GM12873 (cell line): Measurements from ENCODE around the gene PHETA2.

Source experiments
- TF ChIP-seq, protein P1 (sequence below): IDR thresholded peaks from 2 replicates; pipeline ENCODE4 v1.5.1; 2012; ENCODE audit warnings: low read depth, mild to moderate bottlenecking, moderate library complexity, low read length, control low read depth; ENCODE audit not compliant: insufficient read depth; ENCODE audit errors: missing control alignments

The PHETA2 gene

DNA sequence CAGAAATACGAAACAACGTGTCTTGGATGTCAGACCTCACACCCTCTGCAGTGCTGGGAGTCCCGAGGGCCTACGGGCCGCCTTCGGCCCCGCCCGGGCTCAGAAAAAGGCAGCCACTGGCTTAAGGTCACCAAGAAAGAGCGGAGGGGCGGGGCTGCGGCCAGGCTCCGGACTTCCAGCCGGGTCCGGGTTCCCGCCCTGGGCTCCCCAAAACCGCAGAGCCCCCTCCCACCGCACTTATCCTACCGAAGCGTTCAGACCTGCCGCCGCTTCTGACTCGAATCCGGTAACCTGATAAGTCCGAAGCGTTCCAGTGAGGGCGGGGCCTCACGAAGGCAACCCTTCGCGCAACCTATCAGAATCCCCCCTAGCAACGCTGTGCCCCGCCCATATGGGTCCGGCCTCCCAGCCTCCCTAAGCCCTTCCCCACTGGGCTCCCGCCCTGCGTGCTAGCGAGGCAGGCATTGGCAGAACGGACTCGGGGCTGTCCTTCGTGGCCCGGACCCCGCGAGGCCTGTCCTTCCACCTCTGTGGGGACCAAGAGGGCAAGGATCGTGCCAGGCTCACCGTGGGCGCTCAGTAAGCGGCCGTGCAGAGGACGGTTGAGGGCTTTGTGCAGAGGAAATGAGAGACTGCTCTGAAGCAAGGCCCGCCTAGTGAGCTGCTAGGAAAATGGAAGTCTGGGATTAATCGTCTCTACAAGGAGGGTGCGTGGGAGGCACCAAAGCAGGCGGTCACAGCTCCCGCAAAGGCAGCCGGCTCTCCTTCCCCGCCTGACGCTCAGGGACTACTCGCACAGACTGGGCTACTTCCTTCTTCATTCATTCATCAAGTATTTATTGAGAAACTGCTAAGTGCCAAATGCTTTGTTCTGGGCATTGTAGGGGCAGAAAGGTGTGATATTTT is 3.3 kb upstream of the PHETA2 start, which contains the start of gene NAGA:
Gene NAGA (minus strand): TSS at position 296 of the 906 bp plus-strand sequence. CDS start 515 bp downstream, outside the sequence.
- TF ChIP-seq, protein P1, sequence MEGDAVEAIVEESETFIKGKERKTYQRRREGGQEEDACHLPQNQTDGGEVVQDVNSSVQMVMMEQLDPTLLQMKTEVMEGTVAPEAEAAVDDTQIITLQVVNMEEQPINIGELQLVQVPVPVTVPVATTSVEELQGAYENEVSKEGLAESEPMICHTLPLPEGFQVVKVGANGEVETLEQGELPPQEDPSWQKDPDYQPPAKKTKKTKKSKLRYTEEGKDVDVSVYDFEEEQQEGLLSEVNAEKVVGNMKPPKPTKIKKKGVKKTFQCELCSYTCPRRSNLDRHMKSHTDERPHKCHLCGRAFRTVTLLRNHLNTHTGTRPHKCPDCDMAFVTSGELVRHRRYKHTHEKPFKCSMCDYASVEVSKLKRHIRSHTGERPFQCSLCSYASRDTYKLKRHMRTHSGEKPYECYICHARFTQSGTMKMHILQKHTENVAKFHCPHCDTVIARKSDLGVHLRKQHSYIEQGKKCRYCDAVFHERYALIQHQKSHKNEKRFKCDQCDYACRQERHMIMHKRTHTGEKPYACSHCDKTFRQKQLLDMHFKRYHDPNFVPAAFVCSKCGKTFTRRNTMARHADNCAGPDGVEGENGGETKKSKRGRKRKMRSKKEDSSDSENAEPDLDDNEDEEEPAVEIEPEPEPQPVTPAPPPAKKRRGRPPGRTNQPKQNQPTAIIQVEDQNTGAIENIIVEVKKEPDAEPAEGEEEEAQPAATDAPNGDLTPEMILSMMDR = no peak

DNA sequence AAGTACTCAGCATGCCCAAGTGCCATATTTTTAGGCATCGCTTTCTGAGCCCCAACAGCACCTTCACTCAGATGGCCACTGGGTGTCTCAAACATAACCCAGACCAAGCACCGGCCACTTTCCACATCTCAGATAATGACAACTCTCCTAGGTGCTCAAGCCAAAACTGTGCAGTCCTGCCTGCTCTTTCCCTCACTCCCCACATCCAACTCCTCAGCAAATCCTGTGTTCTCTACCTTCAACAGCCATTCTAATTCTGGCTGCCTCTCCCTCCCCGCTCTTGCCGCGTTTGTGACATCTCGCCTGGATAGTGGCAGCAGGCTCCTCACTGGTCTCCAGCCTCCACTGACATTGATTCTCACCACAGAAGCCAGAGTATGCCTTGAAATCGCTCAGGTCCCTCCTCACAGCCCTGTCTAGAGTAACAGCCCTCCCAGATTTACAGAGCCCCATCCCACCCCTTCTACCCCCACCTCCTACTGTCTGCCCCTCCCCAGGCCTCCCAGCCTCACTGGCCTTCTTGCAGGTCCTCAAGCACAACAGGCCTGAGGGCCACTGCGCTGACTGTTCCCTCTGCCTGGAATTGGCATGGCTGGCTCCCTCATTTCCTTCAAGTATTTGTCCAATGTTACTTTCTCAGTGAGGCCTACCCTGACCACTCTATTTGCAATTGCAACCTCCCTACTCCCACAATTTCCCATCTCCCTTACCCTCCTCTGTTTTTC is 1.3 kb upstream of the PHETA2 start:
- TF ChIP-seq, protein P1 = peak; percentile 27

DNA sequence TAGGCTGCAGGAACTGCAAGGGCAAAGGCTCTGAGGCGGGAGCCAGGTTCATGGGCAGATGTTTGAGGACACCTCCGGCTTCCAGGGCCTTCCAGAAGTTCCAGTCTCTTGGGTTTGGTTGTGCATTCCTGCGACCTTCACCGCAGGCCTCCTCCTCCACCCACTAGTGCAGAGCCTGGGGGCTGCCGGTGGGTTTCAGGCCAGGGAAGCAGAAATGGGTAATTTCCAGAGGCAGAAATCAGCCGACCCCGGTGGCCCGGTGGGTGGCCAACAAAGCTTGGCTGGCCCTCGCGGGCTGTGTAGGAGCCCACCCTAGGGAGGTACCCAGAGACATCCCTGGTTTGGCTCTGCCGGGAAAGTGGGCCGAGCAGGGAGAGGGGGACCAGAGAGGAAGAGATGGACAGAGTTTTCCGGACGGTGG is 417 bp upstream of the PHETA2 start:
- TF ChIP-seq, protein P1 = no peak

DNA sequence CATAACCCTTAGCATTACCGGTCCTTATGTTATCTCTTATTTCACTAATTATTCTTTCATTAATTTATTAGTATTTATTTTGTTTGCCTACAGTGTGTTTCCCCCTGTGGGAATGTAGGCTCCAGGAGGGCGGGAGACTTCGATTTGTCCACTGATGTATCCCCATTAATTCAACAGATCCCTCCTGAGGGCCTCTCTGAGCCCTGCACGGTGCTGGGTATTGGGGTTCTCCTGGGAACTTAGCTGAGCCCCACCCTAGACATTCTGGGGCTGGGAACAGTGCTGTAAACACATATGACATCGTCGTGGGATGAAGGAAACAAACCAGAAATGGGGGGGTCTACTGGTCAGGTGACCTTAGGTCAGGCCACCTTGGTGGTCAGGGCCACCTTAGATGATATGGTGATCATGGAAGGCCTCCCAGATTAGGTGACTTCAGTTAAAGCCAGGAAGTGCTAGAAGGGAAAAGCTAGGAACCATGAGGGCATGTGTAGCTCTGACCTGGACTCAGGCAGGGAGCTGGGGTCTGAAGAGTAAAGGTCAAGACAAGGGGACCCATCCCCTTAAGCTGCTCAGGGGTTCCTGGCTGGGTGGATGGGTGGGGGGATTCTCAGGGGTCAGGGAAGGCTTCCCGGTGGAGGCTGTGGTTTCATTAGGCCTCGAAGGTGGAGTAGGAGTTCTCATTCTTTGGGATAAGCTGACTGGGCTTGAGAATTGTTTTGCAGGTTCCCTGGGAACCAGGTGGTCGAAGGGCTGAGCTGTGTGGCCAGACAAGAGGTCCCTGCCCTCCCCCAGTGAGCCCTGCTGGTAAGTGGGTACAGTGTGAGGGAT is 1.0 kb downstream of the PHETA2 start:
- TF ChIP-seq, protein P1 = no peak

DNA sequence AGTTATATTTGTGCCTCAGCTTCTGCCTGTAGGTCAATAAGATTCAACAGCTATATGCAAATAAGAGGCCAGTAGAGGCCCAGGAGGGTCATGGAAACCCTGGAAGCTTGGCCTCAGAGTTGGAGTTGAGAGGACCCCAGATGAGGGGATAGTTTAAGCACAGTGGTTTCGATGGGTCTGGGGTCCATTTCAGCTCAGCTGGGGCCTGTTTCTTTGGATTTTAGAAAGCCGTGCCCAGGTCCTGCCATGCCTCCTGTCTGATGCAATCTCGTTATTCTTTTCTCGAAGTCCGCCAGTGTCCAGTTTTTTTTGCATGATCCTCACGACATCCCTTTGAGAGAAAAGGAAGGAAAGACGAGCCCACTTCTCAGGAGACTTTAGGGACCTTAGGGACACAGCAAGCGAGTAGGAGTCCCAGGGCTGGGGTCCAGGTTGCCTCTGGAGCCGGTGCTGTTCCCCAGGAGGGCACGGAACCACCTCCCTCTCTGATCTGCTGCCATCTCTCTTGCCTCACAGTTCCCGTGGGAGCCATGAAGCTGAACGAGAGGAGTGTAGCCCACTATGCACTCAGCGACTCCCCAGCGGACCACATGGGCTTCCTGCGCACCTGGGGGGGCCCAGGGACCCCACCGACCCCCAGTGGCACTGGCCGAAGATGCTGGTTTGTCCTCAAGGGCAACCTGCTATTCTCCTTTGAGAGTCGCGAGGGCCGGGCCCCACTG is 2.9 kb downstream of the PHETA2 start:
- TF ChIP-seq, protein P1 = no peak

DNA sequence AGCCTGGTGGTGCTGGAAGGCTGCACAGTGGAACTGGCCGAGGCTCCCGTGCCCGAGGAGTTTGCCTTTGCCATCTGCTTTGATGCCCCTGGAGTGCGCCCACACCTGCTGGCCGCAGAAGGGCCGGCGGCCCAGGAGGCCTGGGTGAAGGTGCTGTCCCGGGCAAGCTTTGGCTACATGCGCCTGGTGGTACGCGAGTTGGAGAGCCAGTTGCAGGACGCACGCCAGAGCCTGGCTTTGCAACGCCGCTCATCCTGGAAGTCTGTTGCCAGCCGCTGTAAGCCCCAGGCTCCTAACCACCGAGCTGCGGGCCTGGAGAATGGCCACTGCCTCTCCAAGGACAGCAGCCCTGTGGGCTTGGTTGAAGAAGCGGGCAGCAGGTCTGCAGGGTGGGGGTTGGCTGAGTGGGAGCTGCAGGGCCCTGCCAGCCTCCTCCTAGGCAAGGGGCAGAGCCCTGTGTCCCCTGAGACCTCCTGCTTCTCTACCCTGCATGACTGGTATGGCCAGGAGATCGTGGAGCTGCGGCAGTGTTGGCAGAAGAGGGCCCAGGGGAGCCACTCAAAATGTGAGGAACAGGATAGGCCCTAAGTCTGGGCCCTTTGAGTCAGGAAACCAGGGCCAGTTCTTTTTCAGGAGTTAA is 3.6 kb downstream of the PHETA2 start:
- TF ChIP-seq, protein P1 = no peak
